SK-N-DZ (cell line): ENCODE data around the gene FSTL4.
"Not testable (repeated sequence)": the region's sequence is repeated elsewhere in the genome, so short reads cannot be mapped to it uniquely, and the experiment has no call there.

Experiments
- DNase-seq: peaks from one replicate; pipeline ENCODE4 v3.0.0-alpha.2; 2015; ENCODE audit warnings: low spot score

FSTL4 gene

GRCh38 chr5:133457439-133458355, 154.6 kb downstream of the FSTL4 start:
- no peak for DNase-seq

DNA sequence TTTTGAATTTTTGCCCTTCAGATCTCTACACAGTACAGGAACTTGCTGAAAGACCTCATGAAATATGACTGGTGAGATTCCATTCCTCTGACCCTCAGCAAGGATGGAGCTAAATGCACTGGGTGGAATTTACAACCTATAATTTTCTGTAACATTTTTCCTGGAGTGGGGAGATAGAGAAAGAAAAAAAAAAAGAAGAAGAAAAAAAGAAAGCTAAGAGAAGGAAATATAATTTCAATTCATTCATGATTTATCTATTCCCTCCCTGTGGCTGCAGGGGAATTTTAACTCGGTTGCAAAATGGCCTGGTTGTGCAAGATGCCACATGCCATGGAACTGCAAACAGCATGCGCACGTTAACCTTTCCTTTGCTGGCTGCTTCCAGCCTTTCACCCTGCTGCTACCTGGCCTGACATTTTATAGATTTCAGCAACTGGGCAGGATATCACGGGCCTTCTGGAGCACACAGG, 155.4 kb downstream of the FSTL4 start:
- DNase-seq, result no peak

GRCh38 chr5:133455676-133456075, 156.7 kb downstream of the FSTL4 start:
- no peak for DNase-seq

DNA sequence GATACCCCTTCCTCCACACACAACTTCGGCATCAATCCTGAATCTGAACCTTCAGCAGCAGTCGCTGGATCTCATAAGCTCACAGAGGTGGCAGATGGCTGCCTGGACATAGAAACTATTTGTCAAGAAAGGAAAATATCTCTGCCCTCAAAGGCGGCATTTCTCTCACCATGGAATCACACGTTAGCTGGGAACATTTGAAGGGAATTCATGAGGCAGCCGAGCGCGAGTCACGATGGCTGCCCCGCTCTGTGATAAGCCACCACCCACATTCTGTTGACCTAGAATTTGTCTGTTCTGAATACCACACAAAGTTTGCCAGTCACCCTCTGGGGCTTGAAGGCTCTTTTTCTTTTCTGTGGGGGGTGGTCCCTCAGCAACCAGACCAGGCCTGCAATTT, 157.9 kb downstream of the FSTL4 start:
- DNase-seq, result no peak

DNA sequence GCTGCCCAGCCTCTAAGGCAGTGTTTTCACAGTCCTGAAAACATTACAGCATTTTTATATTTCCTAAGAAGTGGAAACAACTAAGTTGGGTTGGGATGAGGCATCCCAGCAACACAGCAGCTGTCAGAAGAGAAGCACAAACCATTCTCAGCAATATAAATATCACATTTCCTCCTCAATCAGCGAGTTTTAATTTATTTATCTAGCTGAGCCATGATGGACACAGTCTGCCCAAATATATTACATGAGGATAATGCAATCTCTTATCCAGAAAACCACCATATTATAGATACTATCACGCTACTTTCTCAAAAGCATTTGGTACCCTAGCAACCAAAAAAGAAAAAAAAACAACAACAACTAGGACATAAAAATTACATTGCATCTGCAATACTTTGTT, 158.5 kb downstream of the FSTL4 start:
- DNase-seq, result peak; percentile 59

GRCh38 chr5:133453084-133453780, 159.1 kb downstream of the FSTL4 start:
- DNase-seq, result no peak

DNA sequence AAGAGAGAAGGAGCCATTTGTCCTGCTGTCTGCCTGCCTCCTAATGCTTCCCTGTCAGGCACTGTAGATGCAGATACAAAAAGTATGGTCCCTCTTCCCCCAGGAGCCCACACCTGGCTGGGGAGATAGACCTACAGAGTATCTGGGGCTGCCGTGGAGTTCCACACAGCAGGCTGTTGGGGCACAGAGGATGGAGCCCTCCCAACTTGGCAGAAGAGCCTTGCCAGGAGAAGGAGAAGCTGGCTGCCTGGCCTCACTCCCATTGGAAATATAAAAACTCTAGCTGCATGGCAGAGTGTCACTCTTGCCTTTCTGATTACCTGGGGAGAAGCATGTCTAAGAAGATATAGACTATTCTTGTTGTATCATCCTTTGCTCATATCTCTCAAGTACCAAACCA, 160.4 kb downstream of the FSTL4 start:
- DNase-seq, result no peak

DNA sequence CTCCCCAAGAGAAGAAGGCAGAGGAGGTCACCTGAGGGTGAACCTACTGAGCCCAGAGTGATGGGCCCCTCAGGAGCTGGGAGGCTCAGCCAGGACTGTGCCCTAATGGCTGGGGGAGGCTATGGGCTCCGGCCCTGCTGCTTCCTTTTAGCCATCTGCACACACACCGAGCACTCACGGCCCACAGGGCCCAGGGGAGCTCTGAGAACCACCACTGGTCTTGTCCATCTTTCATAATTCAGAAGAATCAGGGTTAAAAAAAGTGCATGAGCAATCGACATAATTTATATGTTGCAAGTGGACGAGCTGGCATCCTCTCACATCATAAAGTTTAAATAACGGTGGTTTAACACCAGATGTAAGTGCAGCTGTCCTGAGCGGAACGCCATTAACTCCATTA, 162.1 kb downstream of the FSTL4 start:
- no peak for DNase-seq

- DNase-seq, result no peak
Measured at GRCh38 chr5:133449181-133449580, 163.2 kb downstream of the FSTL4 start.

DNA sequence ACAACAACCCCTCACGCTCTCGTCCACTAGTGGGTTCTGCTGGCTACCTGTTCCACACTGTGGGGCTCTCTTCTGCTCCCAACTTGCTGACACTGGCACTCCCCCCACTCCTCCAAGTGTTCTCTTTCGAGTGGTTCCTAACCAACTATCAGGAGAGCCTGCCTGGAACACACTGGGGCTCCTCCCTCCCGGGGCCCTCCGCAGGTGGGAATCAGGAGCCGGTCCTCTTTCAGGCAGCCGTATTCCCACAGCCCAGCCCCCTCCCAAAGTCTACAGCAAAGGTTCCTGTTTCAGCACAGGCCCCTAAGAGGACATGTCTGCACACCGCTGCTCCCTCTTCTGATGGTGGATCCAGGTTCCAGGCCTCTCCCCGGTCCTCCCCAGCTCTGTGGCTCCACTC, 165.9 kb downstream of the FSTL4 start:
- DNase-seq, result no peak

DNA sequence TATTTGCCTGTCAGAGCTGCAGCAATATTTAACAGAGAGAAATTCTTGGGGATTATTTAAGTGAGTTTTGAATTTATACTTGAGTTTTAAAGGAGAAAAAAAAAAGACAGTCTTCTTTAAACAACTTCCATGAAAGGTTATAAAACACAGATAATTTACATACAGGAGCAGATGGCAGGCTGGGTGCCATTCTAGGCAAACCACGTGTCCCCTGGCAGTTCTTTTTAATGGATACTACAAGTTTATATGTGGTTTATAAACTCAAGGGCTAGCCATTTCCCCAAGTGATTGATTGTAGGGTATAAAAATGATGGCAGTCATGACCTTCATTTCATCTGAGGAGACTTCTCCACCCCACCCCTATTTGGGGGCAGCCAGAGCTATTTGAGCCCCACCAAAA, 166.6 kb downstream of the FSTL4 start:
- DNase-seq, result no peak

- not testable (repeated sequence) for DNase-seq
Measured at GRCh38 chr5:133445204-133445603, 167.1 kb downstream of the FSTL4 start.

DNA sequence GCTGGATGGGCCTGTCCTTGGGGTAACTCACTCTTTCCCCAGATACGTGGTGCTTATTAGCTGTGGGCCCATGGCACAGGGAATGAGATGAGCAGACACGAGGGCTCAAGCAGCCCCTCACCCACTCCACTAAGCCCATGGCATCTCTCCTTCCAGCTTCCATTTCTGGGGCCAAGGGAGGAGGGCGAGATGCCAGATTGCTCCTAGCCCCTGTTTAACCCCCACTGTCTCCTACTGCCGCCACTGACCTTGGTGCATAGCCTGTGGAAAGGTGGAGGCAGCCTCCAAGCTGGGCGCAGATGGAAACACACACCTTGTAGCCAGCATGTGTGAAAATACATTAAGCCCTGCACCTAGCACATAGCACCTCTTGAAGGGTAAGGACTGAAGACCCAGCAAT, 167.6 kb downstream of the FSTL4 start:
- DNase-seq, result no peak

GRCh38 chr5:133441166-133441815, 171.1 kb downstream of the FSTL4 start:
- no peak for DNase-seq

GRCh38 chr5:133440467-133441115, 171.8 kb downstream of the FSTL4 start:
- DNase-seq, result no peak

GRCh38 chr5:133439859-133440258, 172.5 kb downstream of the FSTL4 start:
- no peak for DNase-seq

DNA sequence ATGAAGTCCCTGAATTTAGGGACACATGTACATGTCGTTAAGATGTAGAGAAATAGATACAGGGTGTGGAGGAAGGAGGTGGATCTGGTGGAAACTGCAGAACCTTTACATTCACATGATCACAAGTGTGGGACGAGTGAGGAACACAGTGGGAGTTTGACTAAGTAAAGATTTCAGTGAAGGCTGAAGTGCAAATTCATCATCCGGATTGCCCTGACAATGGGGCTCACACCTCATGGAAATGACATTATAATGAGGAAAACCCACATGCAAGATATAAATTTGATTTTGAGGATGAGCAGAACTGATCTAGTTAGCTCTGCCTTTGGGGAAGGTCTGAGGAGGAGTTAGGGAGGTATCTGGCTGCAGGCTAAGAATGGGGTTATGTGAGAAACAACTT, 173.9 kb downstream of the FSTL4 start:
- no peak for DNase-seq

- no peak for DNase-seq
Measured at GRCh38 chr5:133434336-133434735, 178.0 kb downstream of the FSTL4 start.

DNA sequence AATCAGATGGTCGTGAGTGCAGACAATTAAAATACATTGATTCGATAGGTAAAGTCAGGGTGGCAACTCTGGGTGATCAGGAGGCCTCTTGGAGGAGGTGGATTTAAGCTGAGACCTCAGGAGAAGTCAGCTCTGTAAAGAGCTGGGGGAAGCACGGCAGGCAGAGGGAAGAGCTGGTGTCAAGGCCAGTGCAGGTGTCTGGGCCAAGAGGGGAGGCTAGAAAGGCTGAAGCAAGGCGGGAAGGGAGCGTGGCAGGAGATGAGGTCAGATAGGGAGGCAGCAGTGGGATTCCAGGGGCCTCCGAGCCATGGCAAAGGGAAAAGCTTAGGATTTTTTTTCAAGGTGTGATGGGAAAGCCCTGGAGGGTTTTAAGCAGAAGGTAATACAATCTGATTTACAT, 178.7 kb downstream of the FSTL4 start:
- DNase-seq, result no peak

- DNase-seq, result no peak
Measured at GRCh38 chr5:133432956-133433532, 179.3 kb downstream of the FSTL4 start.

GRCh38 chr5:133431326-133431865, 180.9 kb downstream of the FSTL4 start:
- no peak for DNase-seq
